Right lobe of liver (tissue), 4 donors: Measurements from ENCODE around the gene ZNF341.

Experiments
- POLR2A ChIP-seq: fragments of 450-650 bp; IDR thresholded peaks from one replicate; pipeline ENCODE4 v1.6.1; 2017; ENCODE audit warnings: antibody characterized with exemption, mild to moderate bottlenecking
- TF ChIP-seq, protein P1 (sequence below), 4 donors: fragments of 200-600 bp in 3 of 4; fragments of 450-650 bp in 1 of 4; IDR thresholded peaks; one replicate each; pipeline versions ENCODE4 v1.5.1 to v1.8.0; 2016 to 2022; ENCODE audit warnings: antibody characterized with exemption in 4 of 4, mild to moderate bottlenecking in 2 of 4
- donor health status: DM: no; HTN: no; CAD: no.
- donor health status: DM: no; HTN: no; CAD: no.
- donor health status: DM: no; HTN: yes; CAD: no.

- TF ChIP-seq, protein P1, sequence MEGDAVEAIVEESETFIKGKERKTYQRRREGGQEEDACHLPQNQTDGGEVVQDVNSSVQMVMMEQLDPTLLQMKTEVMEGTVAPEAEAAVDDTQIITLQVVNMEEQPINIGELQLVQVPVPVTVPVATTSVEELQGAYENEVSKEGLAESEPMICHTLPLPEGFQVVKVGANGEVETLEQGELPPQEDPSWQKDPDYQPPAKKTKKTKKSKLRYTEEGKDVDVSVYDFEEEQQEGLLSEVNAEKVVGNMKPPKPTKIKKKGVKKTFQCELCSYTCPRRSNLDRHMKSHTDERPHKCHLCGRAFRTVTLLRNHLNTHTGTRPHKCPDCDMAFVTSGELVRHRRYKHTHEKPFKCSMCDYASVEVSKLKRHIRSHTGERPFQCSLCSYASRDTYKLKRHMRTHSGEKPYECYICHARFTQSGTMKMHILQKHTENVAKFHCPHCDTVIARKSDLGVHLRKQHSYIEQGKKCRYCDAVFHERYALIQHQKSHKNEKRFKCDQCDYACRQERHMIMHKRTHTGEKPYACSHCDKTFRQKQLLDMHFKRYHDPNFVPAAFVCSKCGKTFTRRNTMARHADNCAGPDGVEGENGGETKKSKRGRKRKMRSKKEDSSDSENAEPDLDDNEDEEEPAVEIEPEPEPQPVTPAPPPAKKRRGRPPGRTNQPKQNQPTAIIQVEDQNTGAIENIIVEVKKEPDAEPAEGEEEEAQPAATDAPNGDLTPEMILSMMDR (IDR thresholded peaks at IDR 0.05): no peak
- no peak for TF ChIP-seq POLR2A
These were observed 88.6 kb downstream of the ZNF341 start for GRCh38 chr20:33820362-33820761.
